ENCODE results near the gene EPHA8.
A peak's percentile ranks its signal among the peaks of the same experiment; 100 is the strongest.

EPHA8 gene

DNA sequence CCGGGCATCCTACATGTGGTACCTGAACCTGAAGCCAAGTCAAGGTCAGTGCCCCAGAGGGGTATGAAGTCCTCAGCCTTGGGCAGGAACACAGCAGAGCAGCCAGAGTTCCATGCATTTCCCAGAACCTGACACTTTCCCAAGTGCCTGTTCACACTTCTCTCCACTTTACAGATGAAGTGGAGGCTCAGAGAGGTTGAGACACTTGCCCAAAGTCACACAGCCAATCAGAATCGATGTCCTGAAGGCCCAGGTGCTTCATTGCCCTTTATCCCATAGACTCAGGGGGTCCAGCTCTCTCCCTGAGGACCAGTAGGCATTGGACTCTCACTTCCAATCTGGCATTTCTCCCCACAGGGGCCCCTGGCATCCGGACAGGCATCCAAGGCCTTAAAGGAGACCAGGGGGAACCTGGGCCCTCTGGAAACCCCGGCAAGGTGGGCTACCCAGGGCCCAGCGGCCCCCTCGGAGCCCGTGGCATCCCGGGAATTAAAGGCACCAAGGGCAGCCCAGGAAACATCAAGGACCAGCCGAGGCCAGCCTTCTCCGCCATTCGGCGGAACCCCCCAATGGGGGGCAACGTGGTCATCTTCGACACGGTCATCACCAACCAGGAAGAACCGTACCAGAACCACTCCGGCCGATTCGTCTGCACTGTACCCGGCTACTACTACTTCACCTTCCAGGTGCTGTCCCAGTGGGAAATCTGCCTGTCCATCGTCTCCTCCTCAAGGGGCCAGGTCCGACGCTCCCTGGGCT lies 75.4 kb downstream of the EPHA8 start:
- TF ChIP-seq, protein P1, sequence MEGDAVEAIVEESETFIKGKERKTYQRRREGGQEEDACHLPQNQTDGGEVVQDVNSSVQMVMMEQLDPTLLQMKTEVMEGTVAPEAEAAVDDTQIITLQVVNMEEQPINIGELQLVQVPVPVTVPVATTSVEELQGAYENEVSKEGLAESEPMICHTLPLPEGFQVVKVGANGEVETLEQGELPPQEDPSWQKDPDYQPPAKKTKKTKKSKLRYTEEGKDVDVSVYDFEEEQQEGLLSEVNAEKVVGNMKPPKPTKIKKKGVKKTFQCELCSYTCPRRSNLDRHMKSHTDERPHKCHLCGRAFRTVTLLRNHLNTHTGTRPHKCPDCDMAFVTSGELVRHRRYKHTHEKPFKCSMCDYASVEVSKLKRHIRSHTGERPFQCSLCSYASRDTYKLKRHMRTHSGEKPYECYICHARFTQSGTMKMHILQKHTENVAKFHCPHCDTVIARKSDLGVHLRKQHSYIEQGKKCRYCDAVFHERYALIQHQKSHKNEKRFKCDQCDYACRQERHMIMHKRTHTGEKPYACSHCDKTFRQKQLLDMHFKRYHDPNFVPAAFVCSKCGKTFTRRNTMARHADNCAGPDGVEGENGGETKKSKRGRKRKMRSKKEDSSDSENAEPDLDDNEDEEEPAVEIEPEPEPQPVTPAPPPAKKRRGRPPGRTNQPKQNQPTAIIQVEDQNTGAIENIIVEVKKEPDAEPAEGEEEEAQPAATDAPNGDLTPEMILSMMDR (IDR thresholded peaks at IDR 0.05; ENCODE audit: borderline replicate concordance, insufficient read depth, low read depth, low read length): no peak
- H3K4me3 ChIP-seq (ENCODE audit: low read depth, low read length): no peak overlapping the region

DNA sequence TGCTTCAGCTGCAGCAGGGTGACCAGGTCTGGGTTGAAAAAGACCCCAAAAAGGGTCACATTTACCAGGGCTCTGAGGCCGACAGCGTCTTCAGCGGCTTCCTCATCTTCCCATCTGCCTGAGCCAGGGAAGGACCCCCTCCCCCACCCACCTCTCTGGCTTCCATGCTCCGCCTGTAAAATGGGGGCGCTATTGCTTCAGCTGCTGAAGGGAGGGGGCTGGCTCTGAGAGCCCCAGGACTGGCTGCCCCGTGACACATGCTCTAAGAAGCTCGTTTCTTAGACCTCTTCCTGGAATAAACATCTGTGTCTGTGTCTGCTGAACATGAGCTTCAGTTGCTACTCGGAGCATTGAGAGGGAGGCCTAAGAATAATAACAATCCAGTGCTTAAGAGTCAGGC lies 76.0 kb downstream of the EPHA8 start:
- H3K4me3 ChIP-seq (ENCODE audit: low read depth, low read length): no peak overlapping the region
- TF ChIP-seq, protein P1 (IDR thresholded peaks at IDR 0.05; ENCODE audit: borderline replicate concordance, insufficient read depth, low read depth, low read length): no peak

GRCh38 chr1:22641247-22641646 lies 78.0 kb downstream of the EPHA8 start:
- TF ChIP-seq, protein P1 (IDR thresholded peaks at IDR 0.05; ENCODE audit: borderline replicate concordance, insufficient read depth, low read depth, low read length): no peak
- H3K4me3 ChIP-seq (ENCODE audit: low read depth, low read length): no peak overlapping the region

DNA sequence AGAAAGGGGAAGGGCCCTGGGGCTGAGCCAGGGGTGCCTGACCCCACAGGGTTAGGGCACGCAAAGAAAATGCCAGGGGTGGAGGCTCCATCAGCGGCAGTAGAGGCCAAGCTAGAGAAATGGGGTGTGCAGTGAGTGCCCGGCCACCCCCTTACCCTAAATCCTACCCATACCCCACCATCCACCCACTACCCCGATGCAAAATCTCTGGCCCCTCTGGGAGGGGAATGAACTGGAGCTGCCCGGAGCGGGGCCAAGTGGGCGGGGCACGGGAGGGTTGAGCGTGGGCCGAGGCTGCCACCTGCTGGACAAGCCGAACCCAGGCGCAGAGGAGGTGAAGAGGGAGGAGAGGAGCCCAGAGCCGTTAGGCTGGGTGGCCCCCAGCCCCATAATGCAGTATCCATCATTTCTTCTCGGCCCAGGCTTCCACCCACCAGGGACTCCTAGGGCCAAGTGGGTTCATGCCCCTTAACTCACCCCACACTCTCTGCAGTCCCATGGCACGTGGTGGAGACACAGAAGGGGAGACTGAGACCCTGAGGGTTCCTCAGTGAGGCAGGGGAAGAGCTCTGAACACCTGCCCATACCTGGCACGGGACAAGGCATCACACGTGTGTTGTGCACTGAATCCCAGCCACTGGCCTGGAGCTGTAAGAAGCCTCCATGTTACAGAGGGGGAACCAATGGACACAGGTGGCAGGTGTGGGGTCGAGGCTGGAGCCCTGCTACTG lies 78.8 kb downstream of the EPHA8 start:
- no peak overlapping the region for H3K4me3 ChIP-seq (ENCODE audit: low read depth, low read length)
- TF ChIP-seq, protein P1 (IDR thresholded peaks at IDR 0.05; ENCODE audit: borderline replicate concordance, insufficient read depth, low read depth, low read length): peak; percentile 88

GRCh38 chr1:22643381-22643780 lies 80.1 kb downstream of the EPHA8 start, which contains the start of gene C1QC:
Gene C1QC (plus strand): TSS chr1:22643633. CDS start chr1:22644024, 391 bp downstream.
- H3K4me3 ChIP-seq (ENCODE audit: low read depth, low read length): no peak within 1 kb of the TSS
- TF ChIP-seq, protein P1 (IDR thresholded peaks at IDR 0.05; ENCODE audit: borderline replicate concordance, insufficient read depth, low read depth, low read length): no peak

- TF ChIP-seq, protein P1 (IDR thresholded peaks at IDR 0.05; ENCODE audit: borderline replicate concordance, insufficient read depth, low read depth, low read length): no peak
- no peak overlapping the region for H3K4me3 ChIP-seq (ENCODE audit: low read depth, low read length)
Observed at GRCh38 chr1:22643928-22644327, 80.6 kb downstream of the EPHA8 start.

Measured in GM12875 (cell line).